DND-41 (cell line): Measurements from ENCODE around the gene UBXN4.

ENCODE experiments used
- EZH2 ChIP-seq: IDR thresholded peaks from 3 replicates; pipeline ENCODE4 v1.6.1; 2012; ENCODE audit warnings: borderline replicate concordance, low read depth, mild to moderate bottlenecking, moderate library complexity, low read length, inconsistent platforms; ENCODE audit not compliant: severe bottlenecking
- TF ChIP-seq, protein P1 (sequence below): IDR thresholded peaks from 2 replicates; pipeline ENCODE4 v1.5.1; 2012; ENCODE audit warnings: borderline replicate concordance, low read length, moderate library complexity, mild to moderate bottlenecking; ENCODE audit not compliant: poor library complexity, severe bottlenecking; ENCODE audit errors: extremely low read depth

DNA sequence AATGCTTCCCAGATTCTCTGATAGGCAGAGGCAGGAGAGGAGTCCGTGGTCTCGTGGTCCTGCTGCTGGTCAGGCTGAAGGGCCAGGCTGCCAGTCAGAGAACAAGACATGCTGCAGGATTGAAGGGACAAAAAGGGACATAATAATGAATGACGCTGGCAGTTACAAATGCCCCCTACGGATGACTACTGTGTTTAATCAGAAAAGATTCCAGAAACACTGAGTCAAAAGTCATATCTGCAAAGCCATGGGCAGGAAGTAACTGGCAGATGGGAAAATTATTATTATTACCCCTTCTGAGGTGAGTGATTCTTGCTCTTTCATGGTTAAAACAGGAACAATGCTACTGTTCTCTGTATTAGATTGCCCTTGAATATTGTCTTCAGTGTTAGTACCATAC, 76.3 kb downstream of the UBXN4 start:
- TF ChIP-seq, protein P1, sequence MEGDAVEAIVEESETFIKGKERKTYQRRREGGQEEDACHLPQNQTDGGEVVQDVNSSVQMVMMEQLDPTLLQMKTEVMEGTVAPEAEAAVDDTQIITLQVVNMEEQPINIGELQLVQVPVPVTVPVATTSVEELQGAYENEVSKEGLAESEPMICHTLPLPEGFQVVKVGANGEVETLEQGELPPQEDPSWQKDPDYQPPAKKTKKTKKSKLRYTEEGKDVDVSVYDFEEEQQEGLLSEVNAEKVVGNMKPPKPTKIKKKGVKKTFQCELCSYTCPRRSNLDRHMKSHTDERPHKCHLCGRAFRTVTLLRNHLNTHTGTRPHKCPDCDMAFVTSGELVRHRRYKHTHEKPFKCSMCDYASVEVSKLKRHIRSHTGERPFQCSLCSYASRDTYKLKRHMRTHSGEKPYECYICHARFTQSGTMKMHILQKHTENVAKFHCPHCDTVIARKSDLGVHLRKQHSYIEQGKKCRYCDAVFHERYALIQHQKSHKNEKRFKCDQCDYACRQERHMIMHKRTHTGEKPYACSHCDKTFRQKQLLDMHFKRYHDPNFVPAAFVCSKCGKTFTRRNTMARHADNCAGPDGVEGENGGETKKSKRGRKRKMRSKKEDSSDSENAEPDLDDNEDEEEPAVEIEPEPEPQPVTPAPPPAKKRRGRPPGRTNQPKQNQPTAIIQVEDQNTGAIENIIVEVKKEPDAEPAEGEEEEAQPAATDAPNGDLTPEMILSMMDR = no peak
- no peak for TF ChIP-seq EZH2
